ENCODE results near the gene NDUFAF3.

GRCh38 chr3:48984663-48985062, 37.3 kb upstream of the NDUFAF3 start:
- TF ChIP-seq EZH2 (IDR thresholded peaks at IDR 0.05; ENCODE audit: borderline replicate concordance) (no peak), EZH2phosphoT487 (IDR thresholded peaks at IDR 0.05; ENCODE audit: low read depth, severe bottlenecking, unreplicated experiment) (no peak)
- TF ChIP-seq, protein P1, sequence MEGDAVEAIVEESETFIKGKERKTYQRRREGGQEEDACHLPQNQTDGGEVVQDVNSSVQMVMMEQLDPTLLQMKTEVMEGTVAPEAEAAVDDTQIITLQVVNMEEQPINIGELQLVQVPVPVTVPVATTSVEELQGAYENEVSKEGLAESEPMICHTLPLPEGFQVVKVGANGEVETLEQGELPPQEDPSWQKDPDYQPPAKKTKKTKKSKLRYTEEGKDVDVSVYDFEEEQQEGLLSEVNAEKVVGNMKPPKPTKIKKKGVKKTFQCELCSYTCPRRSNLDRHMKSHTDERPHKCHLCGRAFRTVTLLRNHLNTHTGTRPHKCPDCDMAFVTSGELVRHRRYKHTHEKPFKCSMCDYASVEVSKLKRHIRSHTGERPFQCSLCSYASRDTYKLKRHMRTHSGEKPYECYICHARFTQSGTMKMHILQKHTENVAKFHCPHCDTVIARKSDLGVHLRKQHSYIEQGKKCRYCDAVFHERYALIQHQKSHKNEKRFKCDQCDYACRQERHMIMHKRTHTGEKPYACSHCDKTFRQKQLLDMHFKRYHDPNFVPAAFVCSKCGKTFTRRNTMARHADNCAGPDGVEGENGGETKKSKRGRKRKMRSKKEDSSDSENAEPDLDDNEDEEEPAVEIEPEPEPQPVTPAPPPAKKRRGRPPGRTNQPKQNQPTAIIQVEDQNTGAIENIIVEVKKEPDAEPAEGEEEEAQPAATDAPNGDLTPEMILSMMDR (IDR thresholded peaks at IDR 0.05; ENCODE audit: poor library complexity): no peak

Measured in hepatocyte (in vitro differentiated cells).